ENCODE results near the gene ZEB2. TPM values are rescaled to one million over a fixed set of nuclear protein-coding genes. Genes with fewer than 3 reads are reported as not detected.

Gene ZEB2
- total RNA-seq, 1 donor from 2014 or later: 6.3 TPM

GRCh38 chr2:144523596-144524117 is 3.7 kb upstream of the ZEB2 start:
- DNase-seq (ENCODE audit: low read depth): no peak
- TF ChIP-seq, protein P1, sequence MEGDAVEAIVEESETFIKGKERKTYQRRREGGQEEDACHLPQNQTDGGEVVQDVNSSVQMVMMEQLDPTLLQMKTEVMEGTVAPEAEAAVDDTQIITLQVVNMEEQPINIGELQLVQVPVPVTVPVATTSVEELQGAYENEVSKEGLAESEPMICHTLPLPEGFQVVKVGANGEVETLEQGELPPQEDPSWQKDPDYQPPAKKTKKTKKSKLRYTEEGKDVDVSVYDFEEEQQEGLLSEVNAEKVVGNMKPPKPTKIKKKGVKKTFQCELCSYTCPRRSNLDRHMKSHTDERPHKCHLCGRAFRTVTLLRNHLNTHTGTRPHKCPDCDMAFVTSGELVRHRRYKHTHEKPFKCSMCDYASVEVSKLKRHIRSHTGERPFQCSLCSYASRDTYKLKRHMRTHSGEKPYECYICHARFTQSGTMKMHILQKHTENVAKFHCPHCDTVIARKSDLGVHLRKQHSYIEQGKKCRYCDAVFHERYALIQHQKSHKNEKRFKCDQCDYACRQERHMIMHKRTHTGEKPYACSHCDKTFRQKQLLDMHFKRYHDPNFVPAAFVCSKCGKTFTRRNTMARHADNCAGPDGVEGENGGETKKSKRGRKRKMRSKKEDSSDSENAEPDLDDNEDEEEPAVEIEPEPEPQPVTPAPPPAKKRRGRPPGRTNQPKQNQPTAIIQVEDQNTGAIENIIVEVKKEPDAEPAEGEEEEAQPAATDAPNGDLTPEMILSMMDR (conservative IDR thresholded peaks at IDR 0.05; ENCODE audit: low read depth, low read length): no peak
- peak overlapping the region; percentile 68 for H3K4me3 ChIP-seq (ENCODE audit: low read depth, low read length)

DNA sequence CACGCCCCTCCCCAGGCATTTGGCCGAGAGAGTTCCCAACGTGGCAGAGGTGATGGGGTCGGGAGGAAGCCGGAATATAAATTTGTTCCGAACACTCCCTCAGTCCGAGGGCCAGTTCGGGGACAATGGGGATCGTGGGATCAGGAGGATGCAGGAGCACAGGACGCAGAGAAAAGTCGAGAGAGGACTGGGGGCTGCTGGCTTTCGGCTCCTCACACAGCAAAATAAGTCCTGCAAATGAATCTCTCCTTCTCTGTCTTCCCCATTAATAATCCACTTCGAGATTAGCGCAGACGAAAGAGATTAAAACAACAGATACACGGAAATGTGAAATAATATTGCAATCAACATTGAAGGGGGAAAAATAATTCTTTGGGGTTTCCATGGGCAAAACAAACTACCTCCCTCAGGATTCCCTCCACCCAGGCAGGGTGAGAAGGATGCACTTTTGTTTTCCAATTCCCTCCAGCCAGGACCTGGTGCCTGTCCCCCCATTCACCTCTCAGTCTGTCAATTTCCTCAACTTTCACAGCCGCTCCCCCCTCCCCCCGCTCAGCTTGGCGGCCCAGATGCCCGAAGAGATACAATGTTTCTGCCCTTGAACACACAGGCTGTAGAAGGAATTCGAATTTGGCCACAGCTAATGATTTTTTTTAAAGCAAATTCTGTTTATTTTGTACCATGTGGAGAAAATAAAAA is 3.1 kb upstream of the ZEB2 start:
- TF ChIP-seq, protein P1 (conservative IDR thresholded peaks at IDR 0.05; ENCODE audit: low read depth, low read length): no peak
- DNase-seq (ENCODE audit: low read depth): no peak
- peak overlapping the region; percentile 68 for H3K4me3 ChIP-seq (ENCODE audit: low read depth, low read length)

DNA sequence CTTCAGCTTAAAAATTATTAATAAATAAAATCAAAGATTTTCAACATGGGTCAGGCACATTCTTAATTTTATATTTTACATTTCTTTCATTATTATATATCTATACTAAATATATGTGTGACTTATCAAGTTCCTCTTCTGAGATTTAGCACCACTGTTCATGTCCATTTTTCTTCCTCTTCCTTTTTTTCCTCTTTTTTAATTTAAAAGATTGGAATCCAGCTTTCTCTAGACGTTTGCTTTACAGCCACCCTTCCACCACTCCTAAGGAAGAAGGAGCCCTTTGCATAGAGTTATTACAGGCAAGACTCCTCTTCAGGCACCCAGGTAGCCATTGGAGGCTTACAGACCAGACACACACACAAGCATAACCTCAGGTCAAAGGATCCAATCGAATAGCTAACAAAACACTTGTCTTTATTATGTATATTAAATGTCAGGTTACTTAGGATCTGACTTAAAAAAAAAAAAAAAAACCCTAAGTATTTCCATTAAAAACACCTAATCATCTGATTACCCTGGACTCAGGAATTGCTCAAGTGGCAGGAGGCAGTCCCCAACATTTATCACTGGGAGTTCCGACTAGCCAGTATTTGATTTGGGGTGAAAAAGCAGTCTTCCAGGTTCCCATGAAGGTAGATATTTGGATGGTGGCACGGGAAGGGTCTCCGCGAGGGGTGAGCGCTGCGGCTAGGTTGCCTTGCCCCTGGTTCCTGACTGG is 2.4 kb upstream of the ZEB2 start:
- DNase-seq (ENCODE audit: low read depth): no peak
- peak overlapping the region; percentile 68 for H3K4me3 ChIP-seq (ENCODE audit: low read depth, low read length)
- TF ChIP-seq, protein P1 (conservative IDR thresholded peaks at IDR 0.05; ENCODE audit: low read depth, low read length): no peak

- TF ChIP-seq, protein P1 (conservative IDR thresholded peaks at IDR 0.05; ENCODE audit: low read depth, low read length): no peak
- no peak overlapping the region for H3K4me3 ChIP-seq (ENCODE audit: low read depth, low read length)
- DNase-seq (ENCODE audit: low read depth): no peak
Measured at GRCh38 chr2:144521686-144522085, 1.8 kb upstream of the ZEB2 start.

GRCh38 chr2:144520756-144521487 is 1.0 kb upstream of the ZEB2 start:
- DNase-seq (ENCODE audit: low read depth): no peak
- peak overlapping the region; percentile 50 for H3K4me3 ChIP-seq (ENCODE audit: low read depth, low read length)
- TF ChIP-seq, protein P1 (conservative IDR thresholded peaks at IDR 0.05; ENCODE audit: low read depth, low read length): no peak

GRCh38 chr2:144519597-144519933 is 354 bp downstream of the ZEB2 start:
- TF ChIP-seq, protein P1 (conservative IDR thresholded peaks at IDR 0.05; ENCODE audit: low read depth, low read length): no peak
- DNase-seq (ENCODE audit: low read depth): no peak
- H3K4me3 ChIP-seq (ENCODE audit: low read depth, low read length): peak overlapping the region; percentile 68
